ENCODE results near the gene LOXHD1.
A peak's percentile ranks its signal among the peaks of the same experiment; 100 is the strongest.

Gene LOXHD1

DNA sequence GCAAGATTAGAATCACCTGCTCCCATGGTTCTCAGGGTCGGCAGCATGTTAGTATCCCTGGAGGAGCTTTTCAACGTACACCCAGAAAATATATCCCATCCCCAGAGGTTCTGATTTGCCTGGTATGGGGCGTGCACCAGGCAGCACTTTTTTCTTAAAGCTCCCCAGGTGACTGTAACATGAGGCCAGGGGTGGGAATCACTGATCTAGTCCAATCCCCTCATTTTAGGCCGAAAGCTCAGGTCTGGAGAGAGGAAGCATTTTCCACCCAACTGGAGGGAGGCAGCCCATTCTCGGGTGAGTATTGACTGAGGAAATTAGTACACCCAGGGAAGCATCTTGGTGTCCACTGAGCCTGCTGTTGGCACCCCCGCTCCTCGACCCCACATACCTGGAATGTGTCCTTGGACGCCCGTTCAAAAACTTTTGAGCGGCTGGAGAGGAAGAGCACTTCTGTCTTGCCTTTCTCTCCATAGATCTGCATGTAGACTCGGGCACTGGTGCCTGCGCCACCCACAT, 94.3 kb downstream of the LOXHD1 start:
- TF ChIP-seq, protein P1, sequence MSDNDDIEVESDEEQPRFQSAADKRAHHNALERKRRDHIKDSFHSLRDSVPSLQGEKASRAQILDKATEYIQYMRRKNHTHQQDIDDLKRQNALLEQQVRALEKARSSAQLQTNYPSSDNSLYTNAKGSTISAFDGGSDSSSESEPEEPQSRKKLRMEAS (IDR thresholded peaks at IDR 0.05; ENCODE audit: low read depth, low read length), result no peak
- TF ChIP-seq POLR2A (IDR thresholded peaks at IDR 0.05; ENCODE audit: extremely low read depth, insufficient read length) (no peak), MYC (IDR thresholded peaks at IDR 0.05; ENCODE audit: low read depth, low read length) (no peak)
- TF ChIP-seq, protein P2, sequence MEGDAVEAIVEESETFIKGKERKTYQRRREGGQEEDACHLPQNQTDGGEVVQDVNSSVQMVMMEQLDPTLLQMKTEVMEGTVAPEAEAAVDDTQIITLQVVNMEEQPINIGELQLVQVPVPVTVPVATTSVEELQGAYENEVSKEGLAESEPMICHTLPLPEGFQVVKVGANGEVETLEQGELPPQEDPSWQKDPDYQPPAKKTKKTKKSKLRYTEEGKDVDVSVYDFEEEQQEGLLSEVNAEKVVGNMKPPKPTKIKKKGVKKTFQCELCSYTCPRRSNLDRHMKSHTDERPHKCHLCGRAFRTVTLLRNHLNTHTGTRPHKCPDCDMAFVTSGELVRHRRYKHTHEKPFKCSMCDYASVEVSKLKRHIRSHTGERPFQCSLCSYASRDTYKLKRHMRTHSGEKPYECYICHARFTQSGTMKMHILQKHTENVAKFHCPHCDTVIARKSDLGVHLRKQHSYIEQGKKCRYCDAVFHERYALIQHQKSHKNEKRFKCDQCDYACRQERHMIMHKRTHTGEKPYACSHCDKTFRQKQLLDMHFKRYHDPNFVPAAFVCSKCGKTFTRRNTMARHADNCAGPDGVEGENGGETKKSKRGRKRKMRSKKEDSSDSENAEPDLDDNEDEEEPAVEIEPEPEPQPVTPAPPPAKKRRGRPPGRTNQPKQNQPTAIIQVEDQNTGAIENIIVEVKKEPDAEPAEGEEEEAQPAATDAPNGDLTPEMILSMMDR (IDR thresholded peaks at IDR 0.05; ENCODE audit: low read depth, low read length), result no peak
- DNase-seq (ENCODE audit: low read depth), result no peak
- no peak overlapping the region for H3K4me3 ChIP-seq (ENCODE audit: low read depth, low read length)

DNA sequence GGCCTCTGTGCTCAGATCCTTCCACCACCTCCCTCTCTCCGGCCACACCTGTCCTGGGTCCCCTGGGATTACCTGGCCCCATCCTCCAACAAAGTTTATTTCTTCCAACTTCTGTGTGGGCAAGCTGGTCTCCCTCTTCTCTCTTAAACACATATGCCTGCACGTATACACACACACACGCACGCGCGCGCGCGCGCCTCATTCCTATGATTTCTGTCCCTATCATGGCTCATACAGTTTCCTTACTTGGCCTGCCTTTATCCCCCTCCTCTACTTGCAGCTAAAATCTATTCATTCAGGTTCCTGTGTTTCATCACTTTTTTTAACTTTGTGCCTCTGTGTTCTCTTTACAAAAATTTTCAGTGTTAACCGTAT, 96.4 kb downstream of the LOXHD1 start:
- no peak overlapping the region for H3K4me3 ChIP-seq (ENCODE audit: low read depth, low read length)
- no peak for DNase-seq (ENCODE audit: low read depth)
- TF ChIP-seq MYC (IDR thresholded peaks at IDR 0.05; ENCODE audit: low read depth, low read length), result no peak
- TF ChIP-seq, protein P1 (IDR thresholded peaks at IDR 0.05; ENCODE audit: low read depth, low read length), result no peak
- TF ChIP-seq, protein P2 (IDR thresholded peaks at IDR 0.05; ENCODE audit: low read depth, low read length), result no peak
- no peak for TF ChIP-seq POLR2A (IDR thresholded peaks at IDR 0.05; ENCODE audit: extremely low read depth, insufficient read length)

DNA sequence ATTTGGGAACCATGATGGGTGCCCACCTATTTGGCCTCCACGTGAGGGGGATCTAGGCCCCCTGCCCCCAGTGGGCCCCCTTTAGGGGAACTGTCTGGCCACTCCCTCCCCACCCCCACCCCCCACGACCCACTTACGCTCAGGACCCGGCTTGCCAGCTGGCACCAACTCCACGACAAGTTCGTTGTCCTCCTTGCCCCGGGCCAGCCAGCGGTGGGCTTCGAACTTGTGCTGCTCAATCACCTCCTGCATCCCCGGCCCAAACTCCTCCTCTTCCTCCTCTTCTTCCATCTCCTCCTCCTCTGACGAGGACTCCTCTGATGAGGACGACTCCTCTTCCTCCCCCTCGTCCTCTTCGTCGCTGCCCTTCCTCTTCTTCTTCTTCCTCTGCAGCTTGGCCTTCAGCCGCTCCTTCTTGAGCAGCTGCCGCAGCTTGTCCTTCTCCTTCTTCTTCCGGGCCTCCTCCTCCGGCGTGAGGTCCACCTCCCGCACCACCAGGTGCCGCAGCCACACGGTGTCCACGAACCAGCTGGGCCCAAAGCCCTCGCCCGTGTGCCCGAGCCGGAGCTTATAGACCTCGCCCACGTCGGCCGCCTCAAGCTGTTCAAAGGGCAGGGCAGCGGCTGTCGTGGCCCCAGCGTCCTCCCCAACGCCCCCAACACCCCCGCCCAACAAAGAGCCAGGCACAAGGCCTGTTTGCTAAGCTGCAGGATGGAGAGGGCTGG, 96.9 kb downstream of the LOXHD1 start:
- TF ChIP-seq MYC (IDR thresholded peaks at IDR 0.05; ENCODE audit: low read depth, low read length), result no peak
- DNase-seq (ENCODE audit: low read depth), result no peak
- no peak overlapping the region for H3K4me3 ChIP-seq (ENCODE audit: low read depth, low read length)

DNA sequence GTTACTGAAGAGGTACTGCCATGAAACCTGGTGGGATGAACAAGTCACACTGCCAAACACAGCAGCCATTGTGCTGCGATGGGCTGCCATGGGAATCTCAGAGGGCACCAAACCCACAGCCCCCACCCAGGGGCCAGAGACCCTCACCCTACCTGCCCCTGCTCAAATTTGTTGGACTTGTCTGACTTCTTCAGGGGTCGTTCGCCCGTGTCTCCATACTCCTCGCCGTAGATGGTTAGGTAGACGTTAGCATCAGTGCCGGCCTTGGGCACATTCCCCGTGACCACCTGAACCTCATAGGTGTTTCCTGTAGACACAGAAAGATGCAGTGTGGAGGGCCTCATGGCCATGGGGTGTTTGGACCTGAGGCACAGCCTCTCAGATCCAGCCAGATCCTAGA, 97.7 kb downstream of the LOXHD1 start:
- no peak overlapping the region for H3K4me3 ChIP-seq (ENCODE audit: low read depth, low read length)
- no peak for DNase-seq (ENCODE audit: low read depth)
- no peak for TF ChIP-seq POLR2A (IDR thresholded peaks at IDR 0.05; ENCODE audit: extremely low read depth, insufficient read length)
- no peak for TF ChIP-seq MYC (IDR thresholded peaks at IDR 0.05; ENCODE audit: low read depth, low read length)
- TF ChIP-seq, protein P2 (IDR thresholded peaks at IDR 0.05; ENCODE audit: low read depth, low read length), result no peak
- TF ChIP-seq, protein P1 (IDR thresholded peaks at IDR 0.05; ENCODE audit: low read depth, low read length), result no peak

DNA sequence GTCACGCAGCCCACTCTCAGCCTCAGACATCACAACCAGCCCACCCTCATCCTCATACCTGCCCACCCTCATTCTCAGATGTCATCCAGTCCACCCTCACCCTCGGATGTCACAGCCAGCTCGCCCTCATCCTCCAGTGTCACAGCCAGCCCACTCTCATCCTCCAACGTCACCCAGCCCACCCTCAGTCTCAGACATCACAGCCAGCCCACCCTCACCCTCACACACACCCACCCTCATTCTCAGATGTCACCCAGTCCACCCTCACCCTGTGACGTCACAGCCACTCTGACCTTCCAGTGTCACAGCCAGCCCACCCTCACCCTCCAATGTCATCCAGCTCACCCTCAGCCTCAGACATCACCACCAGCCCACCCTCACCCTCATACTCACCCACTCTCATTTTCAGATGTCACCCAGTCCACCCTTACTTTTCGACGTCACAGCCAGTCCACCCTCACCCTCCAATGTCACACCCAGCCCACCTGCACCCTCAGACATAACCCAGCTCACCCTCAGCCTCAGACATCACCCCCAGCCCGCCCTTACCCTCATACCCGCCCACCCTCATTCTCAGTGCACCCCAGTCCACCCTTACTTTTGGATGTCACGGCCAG, 100.3 kb downstream of the LOXHD1 start:
- no peak overlapping the region for H3K4me3 ChIP-seq (ENCODE audit: low read depth, low read length)
- TF ChIP-seq, protein P2 (IDR thresholded peaks at IDR 0.05; ENCODE audit: low read depth, low read length), result no peak
- TF ChIP-seq MYC (IDR thresholded peaks at IDR 0.05; ENCODE audit: low read depth, low read length), result no peak
- TF ChIP-seq POLR2A (IDR thresholded peaks at IDR 0.05; ENCODE audit: extremely low read depth, insufficient read length), result no peak
- TF ChIP-seq, protein P1 (IDR thresholded peaks at IDR 0.05; ENCODE audit: low read depth, low read length), result no peak
- DNase-seq (ENCODE audit: low read depth), result no peak

DNA sequence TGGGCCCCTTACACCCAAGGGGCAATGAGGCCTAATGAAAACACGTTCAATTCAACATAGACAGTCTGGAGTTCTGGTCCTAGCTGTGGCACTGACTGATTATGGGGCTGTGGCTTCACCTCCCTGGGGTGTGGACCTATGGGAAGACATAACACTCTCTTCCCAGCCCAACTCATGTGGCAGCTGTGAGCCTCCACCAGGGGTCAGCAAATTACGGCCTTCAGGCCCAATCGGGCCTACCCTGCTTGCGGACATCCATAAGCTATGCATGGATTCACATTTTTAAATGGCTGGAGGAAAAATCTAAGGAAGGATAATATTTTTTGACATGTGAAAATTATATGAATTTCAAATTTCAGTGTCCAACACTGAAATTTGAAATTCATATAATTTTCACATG, 101.3 kb downstream of the LOXHD1 start:
- DNase-seq (ENCODE audit: low read depth), result peak; percentile 44
- TF ChIP-seq, protein P2 (IDR thresholded peaks at IDR 0.05; ENCODE audit: low read depth, low read length), result peak; percentile 50
- no peak for TF ChIP-seq POLR2A (IDR thresholded peaks at IDR 0.05; ENCODE audit: extremely low read depth, insufficient read length)
- H3K4me3 ChIP-seq (ENCODE audit: low read depth, low read length), result no peak overlapping the region
